Measurements from ENCODE around the gene PYM1.

PYM1 gene

DNA sequence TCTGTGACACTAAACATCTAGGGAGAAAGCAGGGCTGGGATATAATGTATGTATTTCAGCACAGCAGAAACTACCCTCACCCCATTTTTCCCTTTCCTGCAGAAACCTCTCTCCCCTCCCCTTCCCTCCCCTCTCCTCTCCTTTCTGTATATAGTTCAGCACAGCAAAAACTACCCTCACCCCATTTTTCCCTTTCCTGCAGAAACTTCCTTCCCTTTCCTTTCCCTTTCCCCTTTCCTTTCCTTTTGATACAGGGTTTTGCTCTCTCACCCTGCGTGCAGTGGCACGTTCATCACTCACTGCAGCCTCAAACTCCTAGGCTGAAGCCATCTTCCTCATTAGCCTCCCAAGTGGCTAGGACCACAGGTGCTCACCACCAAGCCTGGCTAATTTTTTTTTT lies 36.1 kb upstream of the PYM1 start:
- ChIA-PET POLR2A (no interaction called here), CTCF (no interaction called here)
- Histone ChIP-seq H3K27ac (ENCODE audit: extremely low read depth, low read depth, low read length) (no peak overlapping the region), H3K9me3 (ENCODE audit: control insufficient read depth, insufficient read depth, low read depth, low read length) (no peaks in the 10 kb centered on the region), H3K36me3 (ENCODE audit: control insufficient read depth in 2 of 2, insufficient read depth in 1 of 2, low read length in 2 of 2) (peaks cover 2 to 12% of the 10 kb centered on the region in 2 experiments), H3K4me1 (ENCODE audit: control insufficient read depth, insufficient read depth, low read length) (peaks cover 5% of the 10 kb centered on the region), H3K4me3 (ENCODE audit: low read depth, low read length) (no peak overlapping the region)
- TF ChIP-seq, protein P1, sequence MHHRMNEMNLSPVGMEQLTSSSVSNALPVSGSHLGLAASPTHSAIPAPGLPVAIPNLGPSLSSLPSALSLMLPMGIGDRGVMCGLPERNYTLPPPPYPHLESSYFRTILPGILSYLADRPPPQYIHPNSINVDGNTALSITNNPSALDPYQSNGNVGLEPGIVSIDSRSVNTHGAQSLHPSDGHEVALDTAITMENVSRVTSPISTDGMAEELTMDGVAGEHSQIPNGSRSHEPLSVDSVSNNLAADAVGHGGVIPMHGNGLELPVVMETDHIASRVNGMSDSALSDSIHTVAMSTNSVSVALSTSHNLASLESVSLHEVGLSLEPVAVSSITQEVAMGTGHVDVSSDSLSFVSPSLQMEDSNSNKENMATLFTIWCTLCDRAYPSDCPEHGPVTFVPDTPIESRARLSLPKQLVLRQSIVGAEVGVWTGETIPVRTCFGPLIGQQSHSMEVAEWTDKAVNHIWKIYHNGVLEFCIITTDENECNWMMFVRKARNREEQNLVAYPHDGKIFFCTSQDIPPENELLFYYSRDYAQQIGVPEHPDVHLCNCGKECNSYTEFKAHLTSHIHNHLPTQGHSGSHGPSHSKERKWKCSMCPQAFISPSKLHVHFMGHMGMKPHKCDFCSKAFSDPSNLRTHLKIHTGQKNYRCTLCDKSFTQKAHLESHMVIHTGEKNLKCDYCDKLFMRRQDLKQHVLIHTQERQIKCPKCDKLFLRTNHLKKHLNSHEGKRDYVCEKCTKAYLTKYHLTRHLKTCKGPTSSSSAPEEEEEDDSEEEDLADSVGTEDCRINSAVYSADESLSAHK (tag by site-specific recombination; IDR thresholded peaks at IDR 0.05): no peak
- no peak for TF ChIP-seq MYNN (tag by site-specific recombination; IDR thresholded peaks at IDR 0.05; ENCODE audit: borderline replicate concordance)
- TF ChIP-seq PRDM1 (tag by site-specific recombination; IDR thresholded peaks at IDR 0.05): peak; percentile 98
- TF ChIP-seq HOXA7 (CRISPR knock-in tag; IDR thresholded peaks at IDR 0.05; ENCODE audit: borderline replicate concordance): no peak

DNA sequence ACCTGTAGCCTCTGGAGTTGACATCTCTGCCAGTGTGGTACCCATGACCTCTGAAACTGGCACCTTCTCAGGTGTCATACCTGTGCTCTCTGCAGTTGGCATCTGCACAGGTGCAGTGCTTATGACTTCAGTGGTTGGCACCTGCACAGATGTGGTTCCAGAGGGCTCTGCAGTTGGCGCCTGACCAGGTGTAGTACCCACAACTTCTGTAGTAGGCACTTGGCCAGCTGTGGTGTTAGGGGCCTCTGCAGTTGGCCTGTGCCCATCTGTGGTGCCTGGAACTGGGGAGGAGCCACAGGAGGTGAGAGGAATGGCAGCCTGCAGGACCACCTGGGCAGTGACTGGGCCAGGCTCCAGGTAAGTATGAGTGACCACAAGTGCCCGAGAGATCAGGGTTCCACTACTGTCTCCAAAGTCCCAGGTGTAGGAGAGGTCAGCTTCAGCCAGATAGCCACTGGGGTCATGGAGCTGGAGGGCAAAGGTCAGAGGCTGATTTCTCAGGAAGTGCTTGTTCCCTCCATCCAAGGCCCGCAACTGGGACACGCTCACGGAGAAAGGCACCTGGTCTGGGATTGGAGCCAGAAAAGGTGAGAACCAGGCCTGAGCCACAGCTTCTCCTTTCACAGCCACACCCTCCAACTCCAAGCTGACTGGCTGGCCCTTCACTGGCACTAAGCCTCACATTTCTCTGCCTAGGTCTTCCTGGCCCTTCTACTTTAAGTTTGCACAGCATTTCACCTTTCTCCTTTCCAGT lies 29.6 kb upstream of the PYM1 start:
- H3K9me3 ChIP-seq (ENCODE audit: control insufficient read depth, insufficient read depth, low read depth, low read length): no peaks in the 10 kb centered on the region
- no peak overlapping the region for H3K27ac ChIP-seq (ENCODE audit: extremely low read depth, low read depth, low read length)
- H3K4me3 ChIP-seq (ENCODE audit: low read depth, low read length): no peak overlapping the region
- CTCF ChIA-PET: interaction anchor here (0.7 to 4.5 kb wide), 9 partner anchors 16 to 39 kb away, joined by 3 to 21 read pairs (median 4); partner anchors contain the start of genes DGKA and RAB5B
- no peaks in the 10 kb centered on the region for H3K36me3 ChIP-seq (ENCODE audit: control insufficient read depth in 2 of 2, insufficient read depth in 1 of 2, low read length in 2 of 2)
- no peak for TF ChIP-seq ZNF423 (tag by site-specific recombination; IDR thresholded peaks at IDR 0.05)
- peak; percentile 21; the same call in 1 of the 2 replicates for TF ChIP-seq SCRT1 (tag by site-specific recombination; IDR thresholded peaks at IDR 0.05; ENCODE audit: borderline replicate concordance)
- TF ChIP-seq, protein P2, sequence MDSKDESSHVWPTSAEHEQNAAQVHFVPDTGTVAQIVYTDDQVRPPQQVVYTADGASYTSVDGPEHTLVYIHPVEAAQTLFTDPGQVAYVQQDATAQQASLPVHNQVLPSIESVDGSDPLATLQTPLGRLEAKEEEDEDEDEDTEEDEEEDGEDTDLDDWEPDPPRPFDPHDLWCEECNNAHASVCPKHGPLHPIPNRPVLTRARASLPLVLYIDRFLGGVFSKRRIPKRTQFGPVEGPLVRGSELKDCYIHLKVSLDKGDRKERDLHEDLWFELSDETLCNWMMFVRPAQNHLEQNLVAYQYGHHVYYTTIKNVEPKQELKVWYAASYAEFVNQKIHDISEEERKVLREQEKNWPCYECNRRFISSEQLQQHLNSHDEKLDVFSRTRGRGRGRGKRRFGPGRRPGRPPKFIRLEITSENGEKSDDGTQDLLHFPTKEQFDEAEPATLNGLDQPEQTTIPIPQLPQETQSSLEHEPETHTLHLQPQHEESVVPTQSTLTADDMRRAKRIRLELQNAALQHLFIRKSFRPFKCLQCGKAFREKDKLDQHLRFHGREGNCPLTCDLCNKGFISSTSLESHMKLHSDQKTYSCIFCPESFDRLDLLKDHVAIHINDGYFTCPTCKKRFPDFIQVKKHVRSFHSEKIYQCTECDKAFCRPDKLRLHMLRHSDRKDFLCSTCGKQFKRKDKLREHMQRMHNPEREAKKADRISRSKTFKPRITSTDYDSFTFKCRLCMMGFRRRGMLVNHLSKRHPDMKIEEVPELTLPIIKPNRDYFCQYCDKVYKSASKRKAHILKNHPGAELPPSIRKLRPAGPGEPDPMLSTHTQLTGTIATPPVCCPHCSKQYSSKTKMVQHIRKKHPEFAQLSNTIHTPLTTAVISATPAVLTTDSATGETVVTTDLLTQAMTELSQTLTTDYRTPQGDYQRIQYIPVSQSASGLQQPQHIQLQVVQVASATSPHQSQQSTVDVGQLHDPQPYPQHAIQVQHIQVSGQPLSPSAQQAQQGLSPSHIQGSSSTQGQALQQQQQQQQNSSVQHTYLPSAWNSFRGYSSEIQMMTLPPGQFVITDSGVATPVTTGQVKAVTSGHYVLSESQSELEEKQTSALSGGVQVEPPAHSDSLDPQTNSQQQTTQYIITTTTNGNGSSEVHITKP (tag by site-specific recombination; IDR thresholded peaks at IDR 0.05): no peak
- TF ChIP-seq, protein P3, sequence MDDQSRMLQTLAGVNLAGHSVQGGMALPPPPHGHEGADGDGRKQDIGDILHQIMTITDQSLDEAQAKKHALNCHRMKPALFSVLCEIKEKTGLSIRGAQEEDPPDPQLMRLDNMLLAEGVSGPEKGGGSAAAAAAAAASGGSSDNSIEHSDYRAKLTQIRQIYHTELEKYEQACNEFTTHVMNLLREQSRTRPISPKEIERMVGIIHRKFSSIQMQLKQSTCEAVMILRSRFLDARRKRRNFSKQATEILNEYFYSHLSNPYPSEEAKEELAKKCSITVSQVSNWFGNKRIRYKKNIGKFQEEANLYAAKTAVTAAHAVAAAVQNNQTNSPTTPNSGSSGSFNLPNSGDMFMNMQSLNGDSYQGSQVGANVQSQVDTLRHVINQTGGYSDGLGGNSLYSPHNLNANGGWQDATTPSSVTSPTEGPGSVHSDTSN (CRISPR knock-in tag; IDR thresholded peaks at IDR 0.05): no peak
- no peaks in the 10 kb centered on the region for H3K4me1 ChIP-seq (ENCODE audit: control insufficient read depth, insufficient read depth, low read length)
- POLR2A ChIA-PET: interaction anchor here (0.5 to 5.7 kb wide), 2 partner anchors 17 to 49 kb away, joined by 5 to 22 read pairs; partner anchors contain the start of gene RAB5B

DNA sequence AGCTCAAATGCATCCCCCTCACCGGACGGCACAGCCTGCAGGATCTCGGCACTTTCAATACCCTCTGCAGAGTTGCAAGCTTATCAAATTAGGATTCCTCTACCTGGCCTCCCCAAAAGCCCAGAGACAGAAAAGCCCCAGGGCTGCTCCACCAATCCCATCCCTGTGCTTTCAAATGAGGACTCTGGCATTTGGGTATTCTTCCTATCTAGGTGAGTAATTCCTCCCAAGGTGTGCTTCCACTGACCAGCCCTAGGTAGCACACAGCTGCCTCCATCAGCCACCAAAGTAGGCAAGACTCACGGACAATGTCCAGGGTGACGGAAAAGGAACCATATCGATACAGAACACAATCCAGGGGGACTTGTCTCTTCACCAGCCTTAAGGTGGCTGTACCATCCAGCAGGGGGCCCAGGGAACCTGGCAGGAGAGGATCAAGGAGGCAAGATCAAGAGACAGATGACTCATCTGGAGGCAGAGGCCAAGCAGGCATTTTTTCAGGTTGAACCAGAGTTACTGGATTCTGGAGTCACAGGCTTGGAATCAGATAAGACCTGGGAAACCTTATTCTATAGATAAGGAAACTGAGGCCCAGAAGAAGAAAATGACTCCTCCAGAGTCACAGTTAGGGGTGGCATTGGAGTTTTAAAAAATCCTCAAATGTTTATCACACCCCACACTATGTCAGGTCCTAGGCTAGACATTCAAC lies 28.3 kb upstream of the PYM1 start:
- no peak overlapping the region for H3K27ac ChIP-seq (ENCODE audit: extremely low read depth, low read depth, low read length)
- no peak overlapping the region for H3K4me3 ChIP-seq (ENCODE audit: low read depth, low read length)
- ChIA-PET POLR2A (interaction anchor here (5.7 kb wide), 1 partner anchor 18 kb away, joined by 22 read pairs; the partner anchor contains the start of gene RAB5B), CTCF (interaction anchor here (0.5 to 4.5 kb wide), 11 partner anchors 13 to 206 kb away, joined by 3 to 21 read pairs (median 4); partner anchors contain the start of gene RAB5B)
- H3K36me3 ChIP-seq (ENCODE audit: control insufficient read depth in 2 of 2, insufficient read depth in 1 of 2, low read length in 2 of 2): no peaks in the 10 kb centered on the region
- no peaks in the 10 kb centered on the region for H3K9me3 ChIP-seq (ENCODE audit: control insufficient read depth, insufficient read depth, low read depth, low read length)
- no peaks in the 10 kb centered on the region for H3K4me1 ChIP-seq (ENCODE audit: control insufficient read depth, insufficient read depth, low read length)
- TF ChIP-seq ZNF707 (tag by site-specific recombination; IDR thresholded peaks at IDR 0.05): no peak
- TF ChIP-seq GLIS2 (tag by site-specific recombination; IDR thresholded peaks at IDR 0.05): peak; percentile 65
- peak; percentile 68 for TF ChIP-seq ZBTB17 (tag by site-specific recombination; IDR thresholded peaks at IDR 0.05)
- TF ChIP-seq ZNF843 (tag by site-specific recombination; IDR thresholded peaks at IDR 0.05): no peak
- TF ChIP-seq FEZF1 (tag by site-specific recombination; IDR thresholded peaks at IDR 0.05): no peak
- TF ChIP-seq ZNF747 (tag by site-specific recombination; IDR thresholded peaks at IDR 0.05): no peak
- no peak for TF ChIP-seq ZNF555 (tag by site-specific recombination; conservative IDR thresholded peaks at IDR 0.05)
- TF ChIP-seq TCF7L2 (IDR thresholded peaks at IDR 0.05; ENCODE audit: borderline replicate concordance, low read depth, low read length): no peak
- TF ChIP-seq, protein P4, sequence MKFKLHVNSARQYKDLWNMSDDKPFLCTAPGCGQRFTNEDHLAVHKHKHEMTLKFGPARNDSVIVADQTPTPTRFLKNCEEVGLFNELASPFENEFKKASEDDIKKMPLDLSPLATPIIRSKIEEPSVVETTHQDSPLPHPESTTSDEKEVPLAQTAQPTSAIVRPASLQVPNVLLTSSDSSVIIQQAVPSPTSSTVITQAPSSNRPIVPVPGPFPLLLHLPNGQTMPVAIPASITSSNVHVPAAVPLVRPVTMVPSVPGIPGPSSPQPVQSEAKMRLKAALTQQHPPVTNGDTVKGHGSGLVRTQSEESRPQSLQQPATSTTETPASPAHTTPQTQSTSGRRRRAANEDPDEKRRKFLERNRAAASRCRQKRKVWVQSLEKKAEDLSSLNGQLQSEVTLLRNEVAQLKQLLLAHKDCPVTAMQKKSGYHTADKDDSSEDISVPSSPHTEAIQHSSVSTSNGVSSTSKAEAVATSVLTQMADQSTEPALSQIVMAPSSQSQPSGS (tag by site-specific recombination; IDR thresholded peaks at IDR 0.05; ENCODE audit: low read depth): no peak
- TF ChIP-seq ZNF155 (tag by site-specific recombination; IDR thresholded peaks at IDR 0.05): no peak
- TF ChIP-seq ZNF654 (tag by site-specific recombination; IDR thresholded peaks at IDR 0.05; ENCODE audit: low read depth): 0 out of 2 replicates have a peak, but pooled peaks have one; percentile 9
- 0 out of 2 replicates have a peak, but pooled peaks have one; percentile 25 for TF ChIP-seq ZBTB20 (tag by site-specific recombination; IDR thresholded peaks at IDR 0.05)
- TF ChIP-seq ZFHX2 (tag by site-specific recombination; conservative IDR thresholded peaks at IDR 0.05): no peak
